ENCODE data around the gene FAM124B.

The FAM124B gene

DNA sequence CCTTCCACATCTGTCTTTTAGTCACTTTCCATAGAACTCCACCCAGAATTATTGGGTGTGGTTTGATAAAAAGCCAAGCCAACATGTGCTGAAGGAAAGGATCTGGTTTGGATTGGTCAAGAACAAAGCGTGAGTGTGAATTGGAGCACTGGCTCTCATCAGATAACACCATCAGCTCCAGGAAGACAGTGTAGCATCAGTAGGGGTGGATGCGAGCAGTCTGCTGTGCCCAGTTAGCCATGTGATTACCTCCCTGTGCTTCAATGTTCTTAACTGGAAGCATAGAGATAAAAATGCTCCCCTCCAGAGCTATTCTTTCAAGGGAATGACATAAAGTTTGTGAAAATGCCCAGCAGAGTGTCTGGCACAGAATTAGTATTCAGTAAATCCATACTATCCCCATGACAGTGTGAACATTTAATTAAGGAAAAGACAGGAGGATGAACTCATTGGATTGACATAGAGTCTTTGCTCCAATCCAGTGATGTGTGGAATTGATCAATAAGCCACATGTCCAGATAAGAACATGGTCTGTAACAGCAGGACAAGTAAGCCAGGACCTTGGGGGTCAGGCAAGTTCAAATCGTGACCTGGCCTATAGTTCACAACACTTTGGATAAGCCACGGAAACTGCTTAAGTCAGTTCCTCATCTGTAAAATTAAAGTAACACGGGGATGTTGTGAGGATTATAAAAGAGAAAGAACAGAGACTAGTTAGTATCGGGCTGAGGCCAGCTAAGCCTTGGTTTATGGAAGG, 68.0 kb downstream of the FAM124B start:
- DNase-seq, result no peak

DNA sequence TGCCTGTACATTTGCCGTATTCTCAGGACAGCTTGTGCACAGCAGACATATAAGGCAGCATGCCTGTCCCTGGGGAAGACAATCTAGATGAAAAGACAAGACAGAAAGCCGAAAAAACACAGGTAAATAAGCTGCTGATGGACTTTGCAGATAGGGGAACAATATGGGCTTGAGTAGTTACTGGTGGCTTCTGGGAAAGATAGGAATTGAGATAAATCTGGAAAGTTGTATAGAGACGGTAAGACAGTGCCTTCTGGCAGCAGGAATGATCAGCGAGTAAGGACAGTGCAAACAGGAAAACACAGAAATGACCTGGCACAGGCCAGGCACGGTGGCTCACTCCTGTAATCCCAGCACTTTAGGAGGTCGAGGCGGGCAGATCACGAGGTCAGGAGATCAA, 70.2 kb downstream of the FAM124B start:
- DNase-seq, result no peak

DNA sequence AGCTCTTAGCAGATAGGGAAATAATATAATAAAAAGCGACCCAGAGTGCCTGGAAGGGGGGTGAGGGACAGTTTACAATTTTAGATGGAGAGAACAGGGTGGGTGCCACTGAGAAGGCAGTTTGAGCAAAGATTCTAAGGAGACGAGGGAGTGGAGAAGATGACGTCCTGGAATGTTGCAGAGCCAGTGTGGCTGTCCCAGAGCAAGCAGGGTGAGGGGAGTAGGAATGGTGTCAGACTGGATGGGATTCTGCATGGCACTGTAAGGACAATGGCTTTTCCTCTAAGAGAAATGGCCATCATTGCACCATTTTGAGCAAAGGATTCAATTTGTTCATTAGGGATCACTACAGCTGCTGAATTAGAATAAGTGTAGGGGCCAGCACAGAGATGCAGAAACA, 73.1 kb downstream of the FAM124B start:
- DNase-seq, result no peak

Data from NCI-H2081 (cell line).